ENCODE results near the gene P2RY2. TPM values are rescaled to one million over a fixed set of nuclear protein-coding genes. Genes with fewer than 3 reads are reported as not detected.

Gene P2RY2
- total RNA-seq, 1 donor from 2014 or later = 0.30 TPM

DNA sequence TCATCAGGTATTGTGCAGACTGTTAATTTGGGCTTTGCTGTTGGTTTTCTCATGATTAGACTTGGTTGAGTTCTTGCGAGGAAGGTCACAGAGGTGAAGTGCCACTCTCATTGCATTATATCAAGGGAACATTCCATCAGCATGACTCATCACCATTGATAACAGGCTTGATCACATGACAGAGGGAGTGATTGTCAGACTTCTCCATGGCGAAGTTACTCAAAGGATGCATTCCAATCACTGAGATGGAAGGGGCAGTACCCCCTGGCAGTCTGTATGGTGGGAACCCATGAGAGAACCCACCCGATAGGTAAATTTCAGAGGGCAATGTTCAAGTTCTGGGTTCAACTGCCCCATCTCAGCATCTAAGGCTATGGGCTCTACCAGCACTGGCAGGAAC, 19.4 kb upstream of the P2RY2 start:
- Histone ChIP-seq H4K20me1 (ENCODE audit: insufficient read depth, low read length) (no peaks in the 10 kb centered on the region), H3K9ac (ENCODE audit: low read length) (no peak overlapping the region), H3K36me3 (ENCODE audit: insufficient read depth, low read length) (no peaks in the 10 kb centered on the region), H3K27ac (ENCODE audit: low read depth, low read length) (no peak overlapping the region), H3K4me2 (ENCODE audit: low read length) (no peak overlapping the region), H3K27me3 (ENCODE audit: insufficient read depth, low read length) (no peaks in the 10 kb centered on the region), H3K4me1 (ENCODE audit: insufficient read depth, low read length) (no peaks in the 10 kb centered on the region), H3K79me2 (ENCODE audit: insufficient read depth, low read length) (no peaks in the 10 kb centered on the region), H3K9me3 (ENCODE audit: insufficient read depth, low read depth, low read length) (no peaks in the 10 kb centered on the region), H2AFZ (ENCODE audit: low read depth, low read length) (no peak overlapping the region), H3K4me3 (ENCODE audit: insufficient read depth, low read depth, low read length) (no peak overlapping the region)
- Mint-ChIP-seq H3K36me3 (ENCODE audit: low read depth, unreplicated experiment) (no peaks in the 10 kb centered on the region), H3K4me1 (ENCODE audit: low read depth, unreplicated experiment) (peaks cover 18% of the 10 kb centered on the region), H3K4me3 (ENCODE audit: unreplicated experiment) (no peak overlapping the region), H3K27ac (ENCODE audit: unreplicated experiment) (no peak overlapping the region), H3K9me3 (ENCODE audit: unreplicated experiment) (no peaks in the 10 kb centered on the region), H3K27me3 (ENCODE audit: low read depth, unreplicated experiment) (peaks cover 12% of the 10 kb centered on the region)
- TF ChIP-seq, protein P1, sequence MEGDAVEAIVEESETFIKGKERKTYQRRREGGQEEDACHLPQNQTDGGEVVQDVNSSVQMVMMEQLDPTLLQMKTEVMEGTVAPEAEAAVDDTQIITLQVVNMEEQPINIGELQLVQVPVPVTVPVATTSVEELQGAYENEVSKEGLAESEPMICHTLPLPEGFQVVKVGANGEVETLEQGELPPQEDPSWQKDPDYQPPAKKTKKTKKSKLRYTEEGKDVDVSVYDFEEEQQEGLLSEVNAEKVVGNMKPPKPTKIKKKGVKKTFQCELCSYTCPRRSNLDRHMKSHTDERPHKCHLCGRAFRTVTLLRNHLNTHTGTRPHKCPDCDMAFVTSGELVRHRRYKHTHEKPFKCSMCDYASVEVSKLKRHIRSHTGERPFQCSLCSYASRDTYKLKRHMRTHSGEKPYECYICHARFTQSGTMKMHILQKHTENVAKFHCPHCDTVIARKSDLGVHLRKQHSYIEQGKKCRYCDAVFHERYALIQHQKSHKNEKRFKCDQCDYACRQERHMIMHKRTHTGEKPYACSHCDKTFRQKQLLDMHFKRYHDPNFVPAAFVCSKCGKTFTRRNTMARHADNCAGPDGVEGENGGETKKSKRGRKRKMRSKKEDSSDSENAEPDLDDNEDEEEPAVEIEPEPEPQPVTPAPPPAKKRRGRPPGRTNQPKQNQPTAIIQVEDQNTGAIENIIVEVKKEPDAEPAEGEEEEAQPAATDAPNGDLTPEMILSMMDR (IDR thresholded peaks at IDR 0.05; ENCODE audit: insufficient read depth, low read depth, low read length) = no peak
- no peak for TF ChIP-seq EZH2 (IDR thresholded peaks at IDR 0.05; ENCODE audit: insufficient read depth, low read length)
- peak; percentile 10 for DNase-seq (ENCODE audit: low read depth)
- no peak for FAIRE-seq

DNA sequence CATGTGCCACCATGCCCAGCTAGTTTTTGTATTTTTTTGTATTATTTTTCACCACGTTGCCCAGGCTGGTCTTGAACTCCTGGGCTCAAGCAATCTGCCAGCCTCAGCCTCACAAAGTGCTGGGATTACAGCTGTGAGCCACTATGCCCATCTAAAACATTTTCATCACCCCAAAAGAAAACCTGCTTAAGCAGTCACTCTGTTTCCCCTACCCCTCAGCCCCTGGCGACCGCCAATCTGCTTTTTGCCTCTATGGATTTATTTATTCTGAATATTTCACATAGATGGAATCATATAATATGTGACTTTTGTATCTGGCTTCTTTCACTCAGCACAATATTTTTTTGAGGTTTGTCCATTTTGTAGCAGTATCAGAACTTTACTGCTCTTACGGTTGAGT, 18.6 kb upstream of the P2RY2 start:
- Mint-ChIP-seq H3K27me3 (ENCODE audit: low read depth, unreplicated experiment) (peaks cover 6% of the 10 kb centered on the region), H3K9me3 (ENCODE audit: unreplicated experiment) (no peaks in the 10 kb centered on the region), H3K4me3 (ENCODE audit: unreplicated experiment) (no peak overlapping the region), H3K27ac (ENCODE audit: unreplicated experiment) (no peak overlapping the region), H3K4me1 (ENCODE audit: low read depth, unreplicated experiment) (peaks cover 18% of the 10 kb centered on the region), H3K36me3 (ENCODE audit: low read depth, unreplicated experiment) (no peaks in the 10 kb centered on the region)
- no peaks in the 10 kb centered on the region for H3K27me3 ChIP-seq (ENCODE audit: insufficient read depth, low read length)
- DNase-seq (ENCODE audit: low read depth) (no peak), FAIRE-seq (no peak)
- no peak overlapping the region for H3K4me3 ChIP-seq (ENCODE audit: insufficient read depth, low read depth, low read length)
- no peaks in the 10 kb centered on the region for H3K9me3 ChIP-seq (ENCODE audit: insufficient read depth, low read depth, low read length)
- no peaks in the 10 kb centered on the region for H3K79me2 ChIP-seq (ENCODE audit: insufficient read depth, low read length)
- H3K36me3 ChIP-seq (ENCODE audit: insufficient read depth, low read length) = no peaks in the 10 kb centered on the region
- H3K4me1 ChIP-seq (ENCODE audit: insufficient read depth, low read length) = no peaks in the 10 kb centered on the region
- H3K4me2 ChIP-seq (ENCODE audit: low read length) = no peak overlapping the region
- no peak overlapping the region for H3K27ac ChIP-seq (ENCODE audit: low read depth, low read length)
- TF ChIP-seq, protein P1 (IDR thresholded peaks at IDR 0.05; ENCODE audit: insufficient read depth, low read depth, low read length) = no peak
- no peak for TF ChIP-seq EZH2 (IDR thresholded peaks at IDR 0.05; ENCODE audit: insufficient read depth, low read length)
- no peak overlapping the region for H3K9ac ChIP-seq (ENCODE audit: low read length)
- no peaks in the 10 kb centered on the region for H4K20me1 ChIP-seq (ENCODE audit: insufficient read depth, low read length)
- H2AFZ ChIP-seq (ENCODE audit: low read depth, low read length) = no peak overlapping the region

DNA sequence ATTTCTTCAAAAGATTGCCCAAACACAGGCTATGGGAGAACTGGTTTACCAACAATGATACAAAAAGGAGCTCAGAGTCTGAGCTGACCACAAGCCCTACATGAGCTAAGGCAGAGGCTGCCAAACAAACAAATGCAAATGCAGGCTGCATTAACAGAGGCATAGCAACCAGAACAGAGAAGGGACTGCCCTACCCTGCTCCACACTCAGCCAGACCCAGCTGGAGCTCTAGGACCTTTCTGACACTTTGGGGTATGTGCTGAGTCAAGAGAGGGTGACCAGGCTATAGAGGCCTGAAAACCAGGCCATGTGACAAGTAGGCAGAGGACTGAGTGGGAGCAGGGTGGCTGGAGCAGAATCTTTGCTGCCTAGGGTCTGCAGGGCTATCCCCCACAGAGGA, 17.8 kb upstream of the P2RY2 start:
- Histone ChIP-seq H3K4me3 (ENCODE audit: insufficient read depth, low read depth, low read length) (no peak overlapping the region), H3K79me2 (ENCODE audit: insufficient read depth, low read length) (no peaks in the 10 kb centered on the region), H2AFZ (ENCODE audit: low read depth, low read length) (no peak overlapping the region), H3K9ac (ENCODE audit: low read length) (no peak overlapping the region), H3K36me3 (ENCODE audit: insufficient read depth, low read length) (no peaks in the 10 kb centered on the region), H3K27ac (ENCODE audit: low read depth, low read length) (no peak overlapping the region), H3K27me3 (ENCODE audit: insufficient read depth, low read length) (no peaks in the 10 kb centered on the region), H3K4me1 (ENCODE audit: insufficient read depth, low read length) (no peaks in the 10 kb centered on the region), H3K4me2 (ENCODE audit: low read length) (no peak overlapping the region), H4K20me1 (ENCODE audit: insufficient read depth, low read length) (no peaks in the 10 kb centered on the region), H3K9me3 (ENCODE audit: insufficient read depth, low read depth, low read length) (no peaks in the 10 kb centered on the region)
- no peak for TF ChIP-seq EZH2 (IDR thresholded peaks at IDR 0.05; ENCODE audit: insufficient read depth, low read length)
- TF ChIP-seq, protein P1 (IDR thresholded peaks at IDR 0.05; ENCODE audit: insufficient read depth, low read depth, low read length) = no peak
- no peak overlapping the region for H3K4me3 Mint-ChIP-seq (ENCODE audit: unreplicated experiment)
- FAIRE-seq (no peak), DNase-seq (ENCODE audit: low read depth) (no peak)
- H3K36me3 Mint-ChIP-seq (ENCODE audit: low read depth, unreplicated experiment) = no peaks in the 10 kb centered on the region
- no peak overlapping the region for H3K27ac Mint-ChIP-seq (ENCODE audit: unreplicated experiment)
- H3K9me3 Mint-ChIP-seq (ENCODE audit: unreplicated experiment) = no peaks in the 10 kb centered on the region
- H3K4me1 Mint-ChIP-seq (ENCODE audit: low read depth, unreplicated experiment) = peaks cover 17% of the 10 kb centered on the region
- peaks cover 11% of the 10 kb centered on the region for H3K27me3 Mint-ChIP-seq (ENCODE audit: low read depth, unreplicated experiment)

Measured in astrocyte (in vitro differentiated cells and primary cell).